A549 (cell line): ENCODE results near the gene SNCAIP. TPM values are rescaled to one million over a fixed set of nuclear protein-coding genes. Genes with fewer than 3 reads are reported as not detected.

Experiments used
- ATAC-seq, 2 experiments: fragments of 200-7000 bp in 1 of 2; fragments of >200 bp in 1 of 2; cut with Nextera tagmentation in 1 of 2; cut with Tn5 transposase in 1 of 2; 3 replicates each; pipeline versions ENCODE4 v1.8.0 to v1.9.1; 2018 to 2020; ENCODE audit warnings: mild to moderate bottlenecking in 1 of 2, moderate library complexity in 1 of 2
- CTCF ChIA-PET: fragments of 300-600 bp; sonication (Branson Sonifier 250); formaldehyde crosslinking; extraction: SDS; loops from one replicate; lab custom pipeline; 2021; ENCODE audit warnings: antibody characterized with exemption, inconsistent platforms; lab: Yijun Ruan, JAX
- POLR2A ChIA-PET: fragments of 350-600 bp; formaldehyde crosslinking; extraction: SDS; loops from one replicate; lab custom pipeline; 2021; ENCODE audit warnings: antibody characterized with exemption, inconsistent platforms; lab: Yijun Ruan, JAX
- DNase-seq, 2 experiments: peaks; one replicate each; pipeline versions ENCODE4 v3.0.0 to v3.0.0-alpha.2; 2011 to 2016; ENCODE audit warnings: low read depth in 1 of 2, low spot score in 1 of 2
- FAIRE-seq: peaks from 2 replicates; lab custom pipeline; 2011; peaks lifted over from hg19 to GRCh38; lab: Jason Lieb, UNC
- H3K27ac ChIP-seq, 2 experiments: fragments of >200 bp; sonication (Bioruptor Twin); formaldehyde crosslinking; 3 replicates each; pipeline ENCODE4 v1.5.1; 2016 to 2017
- H3K4me1 ChIP-seq: fragments of >200 bp; sonication (Bioruptor Twin); formaldehyde crosslinking; 3 replicates; pipeline ENCODE4 v1.6.1; 2016
- H3K4me2 ChIP-seq: fragments of >200 bp; sonication (Bioruptor Twin); formaldehyde crosslinking; 3 replicates; pipeline ENCODE4 v1.6.1; 2016
- H3K4me3 ChIP-seq: fragments of >200 bp; sonication (Bioruptor Twin); formaldehyde crosslinking; 3 replicates; pipeline ENCODE4 v1.5.1; 2016
- H3K9me3 ChIP-seq: fragments of >200 bp; sonication (Bioruptor Twin); formaldehyde crosslinking; 3 replicates; pipeline ENCODE4 v1.6.1; 2016
- BHLHE40 ChIP-seq: IDR thresholded peaks from 2 replicates; pipeline ENCODE4 v1.6.1; 2012; ENCODE audit warnings: low read depth, low read length, inconsistent platforms
- CHD4 ChIP-seq: fragments of 200-600 bp; sonication (generic); IDR thresholded peaks from 2 replicates; pipeline ENCODE4 v1.6.1; 2016; ENCODE audit warnings: antibody characterized with exemption, mild to moderate bottlenecking, borderline replicate concordance
- ESRRA ChIP-seq: fragments of 150-350 bp; IDR thresholded peaks from 2 replicates; pipeline ENCODE4 v1.6.1; 2014; ENCODE audit warnings: mild to moderate bottlenecking, low read length, borderline replicate concordance
- GATA3 ChIP-seq: IDR thresholded peaks from 2 replicates; pipeline ENCODE4 v1.6.1; 2012; ENCODE audit warnings: borderline replicate concordance
- HEYL ChIP-seq: fragments of 250-450 bp; sonication (Bioruptor Pico); IDR thresholded peaks from 2 replicates; pipeline ENCODE4 v1.8.0; 2021; ENCODE audit warnings: mild to moderate bottlenecking, moderate library complexity
- KDM5A ChIP-seq: fragments of 200-600 bp; sonication (generic); IDR thresholded peaks from 2 replicates; pipeline ENCODE4 v1.6.1; 2016; ENCODE audit warnings: antibody characterized with exemption, mild to moderate bottlenecking
- MAFK ChIP-seq: fragments of 450-650 bp; IDR thresholded peaks from 2 replicates; pipeline ENCODE4 v1.6.1; 2014; ENCODE audit not compliant: partially characterized antibody
- MAZ ChIP-seq: fragments of 150-350 bp; IDR thresholded peaks from 2 replicates; pipeline ENCODE4 v1.6.1; 2014; ENCODE audit warnings: antibody characterized with exemption, low read depth, low read length, borderline replicate concordance
- NPAS2 ChIP-seq: fragments of 250-450 bp; sonication (Bioruptor Pico); IDR thresholded peaks from 2 replicates; pipeline ENCODE4 v1.8.0; 2022; ENCODE audit warnings: mild to moderate bottlenecking, moderate library complexity, borderline replicate concordance
- POLR2A ChIP-seq: IDR thresholded peaks from 2 replicates; pipeline ENCODE4 v1.6.1; 2012; ENCODE audit warnings: mild to moderate bottlenecking, low read length
- POLR2AphosphoS2 ChIP-seq: conservative IDR thresholded peaks from 2 replicates; pipeline ENCODE4 v1.6.1; 2012; ENCODE audit warnings: low read length, improper control_type of control experiment, inconsistent platforms
- RARB ChIP-seq: fragments of 250-450 bp; sonication (Bioruptor Pico); IDR thresholded peaks from 2 replicates; pipeline ENCODE4 v1.8.0; 2021; ENCODE audit warnings: mild to moderate bottlenecking, moderate library complexity
- WGBS: methylation state at CpG from one replicate; pipeline ENCODE4 v1.1.6; 2017; ENCODE audit errors: missing lambda C conversion rate; 5-methylcytosine and 5-hydroxymethylcytosine counted together
- polyA plus RNA-seq, 4 experiments: library from polyadenylated mRNA; depleted of rRNA in 3 of 4; stranded (reverse); fragments of >200 nt; fragmentation: RNase III in 1 of 4; extraction: RNeasy Plus Mini Kit Qiagen cat#74134 plus additional on column Dnase treatment in 1 of 4; gene quantifications; 2 replicates in 3 of 4; 3 replicates in 1 of 4; pipeline ENCODE4 v1.2.3, GENCODE V29; 2011 to 2017
- TF ChIP-seq, protein P1 (sequence below): IDR thresholded peaks from 2 replicates; pipeline ENCODE4 v1.6.1; 2012
- TF ChIP-seq, protein P2 (sequence below): IDR thresholded peaks from 2 replicates; pipeline ENCODE4 v1.6.1; 2012; ENCODE audit warnings: low read depth, borderline replicate concordance
- TF ChIP-seq, protein P3 (sequence below): fragments of 200-600 bp; sonication (generic); IDR thresholded peaks from 2 replicates; pipeline ENCODE4 v1.6.1; 2016; ENCODE audit warnings: antibody characterized with exemption, mild to moderate bottlenecking, moderate library complexity
- TF ChIP-seq, protein P4 (sequence below): fragments of 250-450 bp; sonication (Bioruptor Pico); IDR thresholded peaks from 2 replicates; pipeline ENCODE4 v1.5.0; 2020; ENCODE audit warnings: low read depth, mild to moderate bottlenecking, moderate library complexity
- TF ChIP-seq, protein P5 (sequence below): IDR thresholded peaks from 2 replicates; pipeline ENCODE4 v1.6.1; 2012

Gene SNCAIP
- polyA plus RNA-seq, 2 of the 4 experiments (the other 2 are of a cell fraction), result 0.03 to 0.04 TPM

DNA sequence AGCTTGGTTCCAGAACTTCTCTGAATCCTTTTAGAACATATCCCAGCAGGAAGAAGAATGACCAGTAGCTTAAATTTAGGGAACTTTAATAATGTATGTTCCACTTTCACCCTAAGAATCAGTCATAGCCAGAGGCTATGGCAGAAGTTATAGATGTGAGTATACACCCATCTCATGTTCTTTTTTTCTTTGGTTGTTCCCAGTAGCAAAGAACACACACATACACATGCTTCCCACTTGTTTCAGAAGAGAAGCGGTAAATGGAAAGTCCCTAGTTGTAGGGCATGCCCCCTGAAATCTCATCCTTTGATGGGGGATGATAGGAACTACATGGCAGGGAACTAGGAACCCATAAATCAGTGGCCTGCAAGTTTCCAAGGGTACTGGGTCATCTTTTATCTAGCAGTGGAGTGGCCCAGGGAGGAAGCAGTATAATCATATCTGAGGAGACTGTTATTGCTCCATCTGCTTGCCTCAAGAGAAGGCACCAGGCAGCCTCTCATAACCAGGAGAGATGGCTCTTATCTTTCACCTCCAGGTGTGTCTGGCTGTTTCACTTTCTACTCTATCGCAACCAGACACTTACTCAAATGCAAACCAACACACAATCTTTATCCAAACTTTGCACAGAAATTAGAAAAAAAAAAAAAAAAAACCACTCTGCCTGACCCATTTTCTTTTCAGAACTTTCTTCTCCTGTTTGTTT is 109.5 kb downstream of the SNCAIP start:
- no peak for TF ChIP-seq MAFK
- no peak for TF ChIP-seq GATA3
- TF ChIP-seq CHD4, result no peak
- TF ChIP-seq KDM5A, result no peak
- TF ChIP-seq BHLHE40, result no peak
- no peak for TF ChIP-seq MAZ
- TF ChIP-seq, protein P1, sequence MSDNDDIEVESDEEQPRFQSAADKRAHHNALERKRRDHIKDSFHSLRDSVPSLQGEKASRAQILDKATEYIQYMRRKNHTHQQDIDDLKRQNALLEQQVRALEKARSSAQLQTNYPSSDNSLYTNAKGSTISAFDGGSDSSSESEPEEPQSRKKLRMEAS, result no peak
- Histone ChIP-seq H3K4me2 (no peak overlapping the region), H3K9me3 (no peaks in the 10 kb centered on the region), H3K4me1 (no peaks in the 10 kb centered on the region), H3K27ac (no peak overlapping the region), H3K4me3 (no peak overlapping the region)
- DNase-seq, result no peak
- FAIRE-seq, result no peak
- CTCF ChIA-PET, result no interaction called here
- ATAC-seq, result no peak
- WGBS, result 63% methylated on average over 2 of the region's 2 CpGs
- POLR2A ChIA-PET, result no interaction called here

DNA sequence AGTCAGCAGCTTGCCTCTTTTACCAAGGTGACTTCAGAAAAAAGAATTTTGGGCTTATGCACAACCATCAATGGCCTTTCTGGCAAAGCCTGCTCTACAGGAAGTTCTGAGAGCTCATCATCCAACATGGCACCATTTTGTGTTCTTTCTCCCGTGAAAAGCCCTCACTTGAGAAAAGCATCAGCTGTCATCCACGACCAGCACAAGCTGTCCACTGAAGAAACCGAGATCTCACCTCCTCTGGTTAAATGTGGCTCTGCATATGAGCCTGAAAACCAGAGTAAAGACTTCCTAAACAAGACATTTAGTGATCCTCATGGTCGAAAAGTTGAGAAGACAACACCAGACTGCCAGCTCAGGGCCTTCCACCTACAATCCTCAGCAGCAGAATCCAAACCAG is 111.2 kb downstream of the SNCAIP start:
- CTCF ChIA-PET, result interaction anchor here (0.6 kb wide), 1 partner anchor 235 kb away, joined by 3 read pairs; no protein-coding TSS in a partner anchor
- TF ChIP-seq, protein P2, sequence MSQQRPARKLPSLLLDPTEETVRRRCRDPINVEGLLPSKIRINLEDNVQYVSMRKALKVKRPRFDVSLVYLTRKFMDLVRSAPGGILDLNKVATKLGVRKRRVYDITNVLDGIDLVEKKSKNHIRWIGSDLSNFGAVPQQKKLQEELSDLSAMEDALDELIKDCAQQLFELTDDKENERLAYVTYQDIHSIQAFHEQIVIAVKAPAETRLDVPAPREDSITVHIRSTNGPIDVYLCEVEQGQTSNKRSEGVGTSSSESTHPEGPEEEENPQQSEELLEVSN, result no peak
- TF ChIP-seq POLR2AphosphoS2, result no peak
- TF ChIP-seq HEYL (CRISPR knock-in tag), result no peak
- TF ChIP-seq, protein P3, sequence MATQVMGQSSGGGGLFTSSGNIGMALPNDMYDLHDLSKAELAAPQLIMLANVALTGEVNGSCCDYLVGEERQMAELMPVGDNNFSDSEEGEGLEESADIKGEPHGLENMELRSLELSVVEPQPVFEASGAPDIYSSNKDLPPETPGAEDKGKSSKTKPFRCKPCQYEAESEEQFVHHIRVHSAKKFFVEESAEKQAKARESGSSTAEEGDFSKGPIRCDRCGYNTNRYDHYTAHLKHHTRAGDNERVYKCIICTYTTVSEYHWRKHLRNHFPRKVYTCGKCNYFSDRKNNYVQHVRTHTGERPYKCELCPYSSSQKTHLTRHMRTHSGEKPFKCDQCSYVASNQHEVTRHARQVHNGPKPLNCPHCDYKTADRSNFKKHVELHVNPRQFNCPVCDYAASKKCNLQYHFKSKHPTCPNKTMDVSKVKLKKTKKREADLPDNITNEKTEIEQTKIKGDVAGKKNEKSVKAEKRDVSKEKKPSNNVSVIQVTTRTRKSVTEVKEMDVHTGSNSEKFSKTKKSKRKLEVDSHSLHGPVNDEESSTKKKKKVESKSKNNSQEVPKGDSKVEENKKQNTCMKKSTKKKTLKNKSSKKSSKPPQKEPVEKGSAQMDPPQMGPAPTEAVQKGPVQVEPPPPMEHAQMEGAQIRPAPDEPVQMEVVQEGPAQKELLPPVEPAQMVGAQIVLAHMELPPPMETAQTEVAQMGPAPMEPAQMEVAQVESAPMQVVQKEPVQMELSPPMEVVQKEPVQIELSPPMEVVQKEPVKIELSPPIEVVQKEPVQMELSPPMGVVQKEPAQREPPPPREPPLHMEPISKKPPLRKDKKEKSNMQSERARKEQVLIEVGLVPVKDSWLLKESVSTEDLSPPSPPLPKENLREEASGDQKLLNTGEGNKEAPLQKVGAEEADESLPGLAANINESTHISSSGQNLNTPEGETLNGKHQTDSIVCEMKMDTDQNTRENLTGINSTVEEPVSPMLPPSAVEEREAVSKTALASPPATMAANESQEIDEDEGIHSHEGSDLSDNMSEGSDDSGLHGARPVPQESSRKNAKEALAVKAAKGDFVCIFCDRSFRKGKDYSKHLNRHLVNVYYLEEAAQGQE, result no peak
- no peak for TF ChIP-seq POLR2A
- no peak for TF ChIP-seq NPAS2 (CRISPR knock-in tag)
- no peak for TF ChIP-seq ESRRA
- TF ChIP-seq, protein P1, result no peak
- TF ChIP-seq, protein P4, sequence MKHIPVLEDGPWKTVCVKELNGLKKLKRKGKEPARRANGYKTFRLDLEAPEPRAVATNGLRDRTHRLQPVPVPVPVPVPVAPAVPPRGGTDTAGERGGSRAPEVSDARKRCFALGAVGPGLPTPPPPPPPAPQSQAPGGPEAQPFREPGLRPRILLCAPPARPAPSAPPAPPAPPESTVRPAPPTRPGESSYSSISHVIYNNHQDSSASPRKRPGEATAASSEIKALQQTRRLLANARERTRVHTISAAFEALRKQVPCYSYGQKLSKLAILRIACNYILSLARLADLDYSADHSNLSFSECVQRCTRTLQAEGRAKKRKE, result no peak
- FAIRE-seq, result no peak
- 0% methylated on average over 4 of the region's 4 CpGs for WGBS
- Histone ChIP-seq H3K4me1 (no peaks in the 10 kb centered on the region), H3K9me3 (no peaks in the 10 kb centered on the region), H3K4me2 (no peak overlapping the region), H3K27ac (no peak overlapping the region), H3K4me3 (no peak overlapping the region)
- POLR2A ChIA-PET, result no interaction called here
- no peak for ATAC-seq
- DNase-seq, result no peak

DNA sequence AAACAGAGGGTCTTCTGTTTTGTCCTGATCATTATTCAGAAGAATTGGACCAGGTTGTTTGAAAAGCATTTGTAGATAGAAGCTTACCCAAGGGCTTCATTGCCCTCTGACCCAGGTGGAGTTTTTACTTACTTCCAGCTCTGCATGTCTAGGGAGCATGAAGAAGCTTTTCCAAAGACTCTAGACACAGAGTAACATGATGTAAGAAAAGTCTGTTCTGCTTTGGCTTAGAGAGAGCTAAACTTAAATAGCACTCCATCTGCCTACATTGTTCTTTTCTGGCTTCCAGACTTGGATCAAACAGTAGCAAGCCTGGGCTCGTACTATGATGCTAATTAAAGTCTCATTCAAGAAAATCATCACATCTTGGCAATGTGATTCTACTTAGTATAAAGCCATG is 112.1 kb downstream of the SNCAIP start:
- no peak for ATAC-seq
- no peak overlapping the region for H3K4me2 ChIP-seq
- DNase-seq, result no peak
- ChIA-PET POLR2A (no interaction called here), CTCF (no interaction called here)
- H3K27ac ChIP-seq, result no peak overlapping the region
- no peak for FAIRE-seq
- TF ChIP-seq, protein P5, sequence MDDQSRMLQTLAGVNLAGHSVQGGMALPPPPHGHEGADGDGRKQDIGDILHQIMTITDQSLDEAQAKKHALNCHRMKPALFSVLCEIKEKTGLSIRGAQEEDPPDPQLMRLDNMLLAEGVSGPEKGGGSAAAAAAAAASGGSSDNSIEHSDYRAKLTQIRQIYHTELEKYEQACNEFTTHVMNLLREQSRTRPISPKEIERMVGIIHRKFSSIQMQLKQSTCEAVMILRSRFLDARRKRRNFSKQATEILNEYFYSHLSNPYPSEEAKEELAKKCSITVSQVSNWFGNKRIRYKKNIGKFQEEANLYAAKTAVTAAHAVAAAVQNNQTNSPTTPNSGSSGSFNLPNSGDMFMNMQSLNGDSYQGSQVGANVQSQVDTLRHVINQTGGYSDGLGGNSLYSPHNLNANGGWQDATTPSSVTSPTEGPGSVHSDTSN, result no peak
- TF ChIP-seq RARB (CRISPR knock-in tag), result no peak
- no peaks in the 10 kb centered on the region for H3K9me3 ChIP-seq
- H3K4me3 ChIP-seq, result no peak overlapping the region
- WGBS, result 0% methylated on average over 1 of the region's 1 CpG
- H3K4me1 ChIP-seq, result no peaks in the 10 kb centered on the region
